ENCODE data around the gene PEX10.

DNA sequence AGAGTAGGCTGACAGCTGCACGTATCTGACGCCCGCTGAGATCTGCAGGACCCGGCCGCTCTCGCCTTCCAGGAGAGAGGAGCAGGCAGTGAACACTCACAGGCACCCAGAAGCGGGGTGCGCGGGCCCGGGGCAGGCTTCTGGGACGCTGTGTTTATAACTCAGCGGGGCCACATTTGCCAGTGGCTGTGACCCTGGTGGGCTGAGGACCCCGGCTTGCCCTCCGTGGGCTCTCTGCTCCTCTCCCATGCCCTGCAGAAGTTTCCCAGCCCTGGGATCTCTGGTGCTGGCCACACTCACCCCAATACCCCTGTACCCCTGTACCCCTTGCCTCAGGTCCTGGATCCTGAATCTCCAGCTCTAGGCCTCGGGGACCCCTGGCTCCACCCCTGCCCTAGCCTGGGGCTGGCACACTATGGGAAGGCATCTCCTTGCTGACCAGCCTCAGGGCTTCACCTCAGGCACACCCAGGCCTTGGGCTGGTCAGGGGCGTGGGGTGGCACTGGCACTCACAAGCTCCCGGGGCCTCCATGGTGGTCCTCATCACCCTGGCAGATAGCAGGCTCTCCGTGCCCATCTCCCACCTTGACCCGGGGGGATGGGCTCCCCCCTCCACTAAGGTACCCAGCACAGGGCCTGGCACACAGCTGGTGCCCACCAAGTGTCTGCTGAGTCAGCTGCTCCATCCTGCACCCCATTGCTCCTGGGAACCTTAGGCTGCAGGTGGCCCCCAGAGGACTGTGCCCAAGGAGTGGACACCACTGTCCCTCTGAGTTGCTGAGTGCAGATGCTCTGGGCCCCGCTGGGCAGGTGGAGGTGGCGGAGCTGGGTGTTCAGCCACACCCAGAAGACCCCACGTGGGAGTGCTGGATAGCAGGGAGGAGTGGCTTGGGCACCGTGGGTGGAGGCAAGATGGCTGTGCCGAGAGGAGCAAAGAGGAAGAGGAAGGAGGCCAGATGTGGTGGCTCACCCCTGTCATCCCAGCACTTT, 53.4 kb downstream of the PEX10 start:
- TF ChIP-seq, protein P1, sequence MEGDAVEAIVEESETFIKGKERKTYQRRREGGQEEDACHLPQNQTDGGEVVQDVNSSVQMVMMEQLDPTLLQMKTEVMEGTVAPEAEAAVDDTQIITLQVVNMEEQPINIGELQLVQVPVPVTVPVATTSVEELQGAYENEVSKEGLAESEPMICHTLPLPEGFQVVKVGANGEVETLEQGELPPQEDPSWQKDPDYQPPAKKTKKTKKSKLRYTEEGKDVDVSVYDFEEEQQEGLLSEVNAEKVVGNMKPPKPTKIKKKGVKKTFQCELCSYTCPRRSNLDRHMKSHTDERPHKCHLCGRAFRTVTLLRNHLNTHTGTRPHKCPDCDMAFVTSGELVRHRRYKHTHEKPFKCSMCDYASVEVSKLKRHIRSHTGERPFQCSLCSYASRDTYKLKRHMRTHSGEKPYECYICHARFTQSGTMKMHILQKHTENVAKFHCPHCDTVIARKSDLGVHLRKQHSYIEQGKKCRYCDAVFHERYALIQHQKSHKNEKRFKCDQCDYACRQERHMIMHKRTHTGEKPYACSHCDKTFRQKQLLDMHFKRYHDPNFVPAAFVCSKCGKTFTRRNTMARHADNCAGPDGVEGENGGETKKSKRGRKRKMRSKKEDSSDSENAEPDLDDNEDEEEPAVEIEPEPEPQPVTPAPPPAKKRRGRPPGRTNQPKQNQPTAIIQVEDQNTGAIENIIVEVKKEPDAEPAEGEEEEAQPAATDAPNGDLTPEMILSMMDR (IDR thresholded peaks at IDR 0.05 in 4 of 5, conservative IDR thresholded peaks at IDR 0.05 in 1 of 5): no peak
- TF ChIP-seq POLR2A (IDR thresholded peaks at IDR 0.05): no peak

Measured in gastrocnemius medialis (tissue), 4 donors.